IMR-90 (cell line): Measurements from ENCODE around the gene DNAH8. TPM values are rescaled to one million over a fixed set of nuclear protein-coding genes. Genes with fewer than 3 reads are reported as not detected.

Experiments used
- ATAC-seq: fragments of 200-7000 bp; cut with Tn5 transposase; 2 replicates; pipeline ENCODE4 v1.9.1; 2020; ENCODE audit warnings: low read depth, mild to moderate bottlenecking, moderate library complexity
- BruUV-seq: library from RNA; stranded (reverse); fragments of 400-500 nt; replicated peaks from 2 replicates; lab custom pipeline; 2021; lab: Mats Ljungman, UMichigan
- CTCF ChIA-PET: fragments of 300-600 bp; formaldehyde crosslinking; extraction: SDS; loops from one replicate; lab custom pipeline; 2021; ENCODE audit warnings: antibody characterized with exemption; lab: Yijun Ruan, JAX
- POLR2A ChIA-PET: fragments of 300-600 bp; sonication (Branson Sonifier 250); formaldehyde crosslinking; loops from one replicate; lab custom pipeline; 2022; ENCODE audit warnings: antibody characterized with exemption; ENCODE audit not compliant: unreplicated experiment; lab: Charles Lee
- DNase-seq: peaks from one replicate; pipeline ENCODE4 v3.0.0; 2013
- H2AFZ ChIP-seq: replicated peaks from 2 replicates; pipeline ENCODE3; 2013; ENCODE audit warnings: low read length, mild to moderate bottlenecking; ENCODE audit not compliant: poor library complexity
- H2AK5ac ChIP-seq: 2 replicates; pipeline ENCODE4 v1.6.1; 2013; ENCODE audit warnings: low read depth, low read length, inconsistent platforms
- H2AK9ac ChIP-seq: replicated peaks from 2 replicates; pipeline ENCODE3; 2013; ENCODE audit warnings: mild to moderate bottlenecking, low read depth, low read length, moderate library complexity; ENCODE audit not compliant: poor library complexity
- H2BK120ac ChIP-seq: 2 replicates; pipeline ENCODE4 v1.6.1; 2013; ENCODE audit warnings: low read depth, low read length, inconsistent platforms
- H2BK15ac ChIP-seq: 3 replicates; pipeline ENCODE4 v1.6.1; 2013; ENCODE audit warnings: low read depth, low read length, inconsistent platforms
- H2BK20ac ChIP-seq: 2 replicates; pipeline ENCODE4 v1.6.1; 2013; ENCODE audit warnings: low read depth, mild to moderate bottlenecking, inconsistent platforms, low read length, moderate library complexity
- H2BK5ac ChIP-seq: 2 replicates; pipeline ENCODE4 v1.6.1; 2013; ENCODE audit warnings: mild to moderate bottlenecking, low read depth, low read length, inconsistent platforms; ENCODE audit not compliant: poor library complexity, severe bottlenecking
- H3K14ac ChIP-seq: replicated peaks from 2 replicates; pipeline ENCODE4 v1.6.1; 2013; ENCODE audit warnings: low read depth, low read length, inconsistent platforms
- H3K18ac ChIP-seq: 2 replicates; pipeline ENCODE4 v1.6.1; 2013; ENCODE audit warnings: low read depth, low read length, control low read depth
- H3K23ac ChIP-seq: 2 replicates; pipeline ENCODE4 v1.6.1; 2013; ENCODE audit warnings: low read depth, low read length, inconsistent platforms
- H3K27ac ChIP-seq: 2 replicates; pipeline ENCODE4 v1.5.1; 2013; ENCODE audit warnings: mild to moderate bottlenecking, control low read depth, low read length; ENCODE audit not compliant: insufficient read depth
- H3K27me3 ChIP-seq: 2 replicates; pipeline ENCODE4 v1.6.1; 2013; ENCODE audit warnings: low read length; ENCODE audit not compliant: control insufficient read depth, insufficient read depth
- H3K36me3 ChIP-seq: 2 replicates; pipeline ENCODE4 v1.6.1; 2013; ENCODE audit warnings: low read length, mixed read lengths; ENCODE audit not compliant: control insufficient read depth, insufficient read depth
- H3K4ac ChIP-seq: 2 replicates; pipeline ENCODE4 v1.6.1; 2013; ENCODE audit warnings: low read depth, low read length, inconsistent platforms
- H3K4me1 ChIP-seq: 2 replicates; pipeline ENCODE4 v1.6.1; 2013; ENCODE audit warnings: low read length, mixed read lengths; ENCODE audit not compliant: control insufficient read depth, insufficient read depth
- H3K4me2 ChIP-seq: 2 replicates; pipeline ENCODE4 v1.6.1; 2013; ENCODE audit warnings: low read depth, mild to moderate bottlenecking, control low read depth, low read length, moderate library complexity
- H3K4me3 ChIP-seq: 2 replicates; pipeline ENCODE4 v1.5.1; 2013; ENCODE audit warnings: low read depth, mild to moderate bottlenecking, control low read depth, low read length, moderate library complexity; ENCODE audit not compliant: insufficient read depth
- H3K56ac ChIP-seq: 2 replicates; pipeline ENCODE4 v1.6.1; 2013; ENCODE audit warnings: low read length, inconsistent platforms; ENCODE audit not compliant: insufficient read depth; ENCODE audit errors: extremely low read depth
- H3K79me1 ChIP-seq, 2 experiments: 2 replicates each; pipeline ENCODE4 v1.6.1; 2013; ENCODE audit warnings: low read length in 2 of 2, inconsistent platforms in 1 of 2, low read depth in 1 of 2
- H3K9ac ChIP-seq: 2 replicates; pipeline ENCODE4 v1.6.1; 2013; ENCODE audit warnings: low read depth, low read length, control low read depth
- H3K9me1 ChIP-seq: 2 replicates; pipeline ENCODE4 v1.6.1; 2013; ENCODE audit warnings: low read length, inconsistent platforms; ENCODE audit not compliant: insufficient read depth
- H3K9me3 ChIP-seq: 2 replicates; pipeline ENCODE4 v1.6.1; 2013; ENCODE audit warnings: low read length; ENCODE audit not compliant: control insufficient read depth, insufficient read depth
- H4K20me1 ChIP-seq: 2 replicates; pipeline ENCODE4 v1.6.1; 2013; ENCODE audit warnings: low read length, inconsistent platforms; ENCODE audit not compliant: insufficient read depth
- H4K5ac ChIP-seq: 2 replicates; pipeline ENCODE4 v1.6.1; 2013; ENCODE audit warnings: mild to moderate bottlenecking, low read depth, low read length, control low read depth
- H4K8ac ChIP-seq, 2 experiments: 2 replicates each; pipeline ENCODE4 v1.6.1; 2013; ENCODE audit warnings: low read depth in 2 of 2, low read length in 2 of 2, control low read depth in 1 of 2, inconsistent platforms in 1 of 2
- H4K91ac ChIP-seq: 2 replicates; pipeline ENCODE4 v1.6.1; 2013; ENCODE audit warnings: low read depth, low read length, inconsistent platforms; ENCODE audit not compliant: insufficient read depth
- CEBPB ChIP-seq: IDR thresholded peaks from 2 replicates; pipeline ENCODE4 v1.6.1; 2012; ENCODE audit warnings: low read depth, low read length, improper control_type of control experiment
- CHD1 ChIP-seq: IDR thresholded peaks from 2 replicates; pipeline ENCODE4 v1.6.1; 2012; ENCODE audit warnings: low read depth, low read length, improper control_type of control experiment
- FOS ChIP-seq: fragments of 150-350 bp; IDR thresholded peaks from 2 replicates; pipeline ENCODE4 v1.6.1; 2016; ENCODE audit warnings: low read depth, low read length
- MAZ ChIP-seq: IDR thresholded peaks from 2 replicates; pipeline ENCODE4 v1.6.1; 2012; ENCODE audit warnings: low read depth, mild to moderate bottlenecking, low read length, improper control_type of control experiment, moderate library complexity, borderline replicate concordance
- MXI1 ChIP-seq: IDR thresholded peaks from 2 replicates; pipeline ENCODE4 v1.6.1; 2012; ENCODE audit warnings: low read depth, mild to moderate bottlenecking, low read length, moderate library complexity, borderline replicate concordance
- POLR2A ChIP-seq: IDR thresholded peaks from 2 replicates; pipeline ENCODE4 v1.6.1; 2012; ENCODE audit warnings: mild to moderate bottlenecking, low read depth, low read length
- RAD21 ChIP-seq: IDR thresholded peaks from 2 replicates; pipeline ENCODE4 v1.6.1; 2012; ENCODE audit warnings: low read length, improper control_type of control experiment
- RCOR1 ChIP-seq: IDR thresholded peaks from 2 replicates; pipeline ENCODE4 v1.6.1; 2012; ENCODE audit warnings: mild to moderate bottlenecking, low read length, improper control_type of control experiment; ENCODE audit not compliant: insufficient replicate concordance
- SMC3 ChIP-seq: fragments of 150-350 bp; IDR thresholded peaks from 2 replicates; pipeline ENCODE4 v1.6.1; 2016; ENCODE audit warnings: low read depth, mild to moderate bottlenecking, antibody characterized with exemption, low read length, moderate library complexity
- USF2 ChIP-seq: fragments of 150-350 bp; IDR thresholded peaks from 2 replicates; pipeline ENCODE4 v1.6.1; 2017; ENCODE audit warnings: mild to moderate bottlenecking, antibody characterized with exemption, low read length, low read depth
- WGBS, 2 experiments: methylation state at CpG; one replicate each; pipeline versions ENCODE4 v1.1.5 to v1.1.7; 2013; ENCODE audit warnings: missing lambda C conversion rate in 2 of 2; ENCODE audit not compliant: insufficient read length in 1 of 2; ENCODE audit errors: extremely low coverage in 2 of 2; 5-methylcytosine and 5-hydroxymethylcytosine counted together
- dilution Hi-C: fragments of 300-500 bp; cut with HindIII; formaldehyde crosslinking; loops from one replicate; pipeline ENCODE4 v1.14.3; 2018; ENCODE audit warnings: low sequenced_read_pairs; ENCODE audit not compliant: unreplicated experiment
- in situ Hi-C: fragments of 300-500 bp; cut with MboI; formaldehyde crosslinking; loops from 3 replicates; pipeline ENCODE4 v1.14.3; 2019; ENCODE audit warnings: low sequenced_read_pairs, inconsistent platforms, mixed read lengths
- intact Hi-C: fragments of 100-400 bp; cut with micrococcal nuclease; formaldehyde crosslinking; loops from 2 replicates; pipeline ENCODE4 v1.10.0; 2022
- polyA plus RNA-seq, 3 experiments: library from polyadenylated mRNA; depleted of rRNA; stranded (reverse); fragments of >200 nt; gene quantifications; 2 replicates each; pipeline ENCODE4 v1.2.3, GENCODE V29; 2012; ENCODE audit warnings: low replicate concordance in 1 of 3
- total RNA-seq: library from RNA; depleted of rRNA; stranded (reverse); fragments of >200 nt; gene quantifications from 2 replicates; pipeline ENCODE4 v1.2.3, GENCODE V29; 2012

DNAH8 gene
- total and polyA plus RNA-seq, 2 of the 4 experiments (the other 2 are of a cell fraction): not detected

GRCh38 chr6:38937839-38938613 is 222.9 kb downstream of the DNAH8 start:
- Histone ChIP-seq H3K36me3 (no peaks in the 10 kb centered on the region), H2AK9ac (no peak overlapping the region), H4K5ac (no peak overlapping the region), H3K14ac (no peak overlapping the region), H3K9me1 (no peaks in the 10 kb centered on the region; the same call in 1 of the 2 replicates), H3K27me3 (no peaks in the 10 kb centered on the region), H2AK5ac (no peak overlapping the region), H3K79me1 (no peaks in the 10 kb centered on the region), H3K4me1 (no peaks in the 10 kb centered on the region), H3K56ac (no peak overlapping the region), H3K4me2 (no peak overlapping the region), H3K9ac (no peak overlapping the region), H2AFZ (no peak overlapping the region), H4K91ac (no peak overlapping the region), H3K27ac (no peak overlapping the region), H3K9me3 (no peaks in the 10 kb centered on the region), H4K20me1 (no peaks in the 10 kb centered on the region), H2BK20ac (no peak overlapping the region), H3K18ac (no peak overlapping the region), H2BK15ac (no peak overlapping the region), H3K4me3 (no peak overlapping the region), H2BK5ac (no peak overlapping the region), H3K4ac (no peak overlapping the region), H2BK120ac (no peak overlapping the region), H4K8ac (no peak overlapping the region), H3K23ac (no peak overlapping the region)
- WGBS, 2 experiments: 38% methylated on average over 1 of the region's 15 CpGs; no CpG with 5 or more reads in 1 of the 2 experiments
- ATAC-seq (no peak), DNase-seq (no peak)
- dilution Hi-C loops: no loop called here
- CTCF ChIA-PET: no interaction called here
- POLR2A ChIA-PET: no interaction called here
- intact Hi-C loops: no loop called here
- BruUV-seq: no TSS peak
- no peak for TF ChIP-seq MXI1
- no peak for TF ChIP-seq CHD1
- no peak for TF ChIP-seq RCOR1
- no peak for TF ChIP-seq FOS
- TF ChIP-seq USF2: no peak
- TF ChIP-seq POLR2A: no peak
- TF ChIP-seq CEBPB: no peak
- TF ChIP-seq SMC3: no peak
- no peak for TF ChIP-seq RAD21
- TF ChIP-seq MAZ: no peak
- in situ Hi-C loops: no loop called here
